NCI-H446 (cell line): ENCODE measurements around the gene RALGAPA2.
"Not testable (repeated sequence)": the region's sequence is repeated elsewhere in the genome, so short reads cannot be mapped to it uniquely, and the experiment has no call there.

Experiments used
- DNase-seq, 2 experiments: peaks; one replicate each; lab custom pipeline; 2025; lab: John Stamatoyannopoulos, UW

Gene RALGAPA2

DNA sequence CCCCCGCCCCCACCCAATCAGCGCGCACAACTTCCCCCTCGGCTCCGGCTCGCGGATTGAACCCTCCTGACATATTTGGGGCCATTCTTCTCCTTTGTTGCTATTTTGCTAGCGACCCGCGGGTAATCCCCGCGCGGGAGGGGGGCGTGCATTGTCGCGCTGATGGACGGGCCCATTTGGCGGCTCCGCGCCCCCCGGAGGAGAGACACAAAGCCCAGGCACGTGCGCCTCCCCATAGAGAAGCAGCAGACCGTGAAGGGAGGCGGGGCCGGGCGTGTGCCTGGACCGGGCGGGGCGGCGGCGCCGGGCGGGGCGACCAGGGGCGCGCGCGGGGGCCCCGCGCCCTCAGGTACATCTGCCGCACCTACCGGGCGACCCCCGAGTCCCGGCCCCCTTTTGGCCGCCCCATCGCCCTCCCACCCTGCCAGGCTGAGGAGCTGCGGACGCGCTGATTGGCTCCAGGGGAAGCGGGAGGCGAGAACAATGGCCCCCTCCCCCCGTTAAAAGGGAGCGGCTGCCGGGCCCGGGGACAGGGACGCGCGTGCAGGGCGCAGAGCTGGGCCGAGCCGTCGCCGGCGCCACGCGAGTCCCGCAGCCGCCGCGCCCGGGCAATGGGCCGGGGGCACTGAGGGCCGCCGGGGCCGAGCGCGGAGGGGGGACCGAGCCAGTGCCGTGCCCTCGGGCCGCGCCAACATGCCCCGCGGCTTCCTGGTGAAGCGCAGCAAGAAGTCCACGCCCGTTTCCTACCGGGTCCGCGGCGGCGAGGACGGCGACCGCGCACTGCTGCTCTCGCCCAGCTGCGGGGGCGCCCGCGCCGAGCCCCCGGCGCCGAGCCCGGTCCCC is 344.6 kb downstream of the RALGAPA2 start, which contains the start of gene INSM1:
INSM1 (plus strand) TSS at position 530 of the 843 bp plus-strand sequence; CDS start at position 694, 164 bp downstream.
- DNase-seq, result peak; percentile 94 to 98

DNA sequence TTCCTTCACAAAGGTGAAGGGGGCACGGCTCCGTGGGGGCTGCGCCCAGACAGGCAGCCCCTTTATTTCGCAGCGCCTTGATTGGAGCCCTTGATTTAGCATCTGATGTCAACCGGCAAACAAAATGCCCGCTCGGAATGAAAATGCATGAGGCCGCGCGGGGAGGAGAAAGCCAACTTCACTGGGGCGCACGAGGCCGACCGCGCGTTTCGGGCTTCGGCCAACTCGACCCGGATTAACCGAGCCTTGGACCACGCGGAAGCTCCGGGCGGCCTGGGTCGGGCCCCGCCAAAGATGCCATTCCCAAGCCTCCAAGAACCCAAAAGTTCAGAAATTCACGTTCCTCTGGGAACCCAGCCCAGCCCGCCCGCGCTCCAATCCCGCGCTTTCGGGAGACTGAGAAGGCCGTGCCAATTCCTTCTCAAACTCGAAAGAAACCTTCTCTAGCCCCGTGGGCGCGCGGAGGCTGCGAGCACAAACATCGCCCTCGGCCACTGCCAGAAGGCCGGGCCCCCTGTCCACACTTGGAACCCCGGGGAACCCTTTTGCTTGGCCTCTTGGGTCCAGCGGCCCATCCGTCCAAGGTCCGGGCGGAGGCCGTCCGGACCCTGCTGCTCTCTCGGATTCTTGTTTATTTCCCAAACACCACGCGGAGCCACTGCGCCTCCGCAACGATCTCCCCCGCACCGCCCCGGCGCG is 345.4 kb downstream of the RALGAPA2 start:
- DNase-seq, result peak; percentile 79 to 80

DNA sequence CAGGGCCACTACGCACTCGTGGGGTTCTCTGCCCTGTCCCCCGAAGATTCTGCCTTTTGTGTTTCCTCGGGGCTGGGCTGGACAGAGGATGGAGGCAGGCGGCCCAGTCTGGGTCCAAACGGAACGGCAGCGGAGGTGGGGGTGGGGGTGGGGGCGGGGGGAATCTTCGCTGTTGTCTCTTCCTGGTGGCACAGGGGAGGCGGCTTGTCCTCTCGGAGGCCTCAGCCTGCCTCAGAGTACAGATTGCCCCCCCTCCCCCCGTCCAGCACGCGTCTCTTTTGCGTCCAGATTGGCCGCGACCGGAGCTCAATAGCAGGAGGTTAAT is 345.9 kb downstream of the RALGAPA2 start:
- DNase-seq, result peak in 1 of 2 experiments; percentile 76

DNA sequence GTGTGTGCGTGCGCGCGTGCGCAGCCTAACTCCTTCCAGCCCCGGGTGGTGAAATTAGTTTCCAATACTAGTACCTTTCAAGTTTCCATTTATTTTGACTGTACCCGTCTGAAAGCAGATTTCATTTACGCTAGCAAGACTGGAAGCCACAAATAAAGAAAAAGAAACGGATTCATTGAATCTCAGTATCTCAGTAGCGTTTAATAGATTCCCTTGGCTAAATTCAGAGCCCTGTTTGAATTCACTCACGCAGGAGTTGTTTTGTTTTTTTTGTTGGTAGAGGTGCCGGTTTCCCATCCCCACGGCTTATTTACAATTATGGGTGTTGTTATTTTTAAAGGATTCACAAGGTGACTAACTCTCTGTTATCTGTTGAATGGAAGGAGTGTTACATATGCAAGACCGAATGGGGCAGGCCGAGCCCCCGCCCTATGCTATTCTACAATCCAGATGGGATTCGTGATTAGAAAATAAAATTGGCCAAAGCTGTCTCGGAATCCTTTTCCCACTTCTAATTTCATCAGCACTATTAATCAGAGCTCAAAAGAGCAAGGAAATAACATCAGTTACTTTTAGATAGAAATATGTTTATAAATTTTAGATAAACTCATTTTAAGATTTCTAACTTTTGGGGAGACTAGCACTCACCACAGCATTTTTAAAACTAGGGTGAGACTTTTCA is 346.8 kb downstream of the RALGAPA2 start:
- peak in 1 of 2 experiments; percentile 57 for DNase-seq

DNA sequence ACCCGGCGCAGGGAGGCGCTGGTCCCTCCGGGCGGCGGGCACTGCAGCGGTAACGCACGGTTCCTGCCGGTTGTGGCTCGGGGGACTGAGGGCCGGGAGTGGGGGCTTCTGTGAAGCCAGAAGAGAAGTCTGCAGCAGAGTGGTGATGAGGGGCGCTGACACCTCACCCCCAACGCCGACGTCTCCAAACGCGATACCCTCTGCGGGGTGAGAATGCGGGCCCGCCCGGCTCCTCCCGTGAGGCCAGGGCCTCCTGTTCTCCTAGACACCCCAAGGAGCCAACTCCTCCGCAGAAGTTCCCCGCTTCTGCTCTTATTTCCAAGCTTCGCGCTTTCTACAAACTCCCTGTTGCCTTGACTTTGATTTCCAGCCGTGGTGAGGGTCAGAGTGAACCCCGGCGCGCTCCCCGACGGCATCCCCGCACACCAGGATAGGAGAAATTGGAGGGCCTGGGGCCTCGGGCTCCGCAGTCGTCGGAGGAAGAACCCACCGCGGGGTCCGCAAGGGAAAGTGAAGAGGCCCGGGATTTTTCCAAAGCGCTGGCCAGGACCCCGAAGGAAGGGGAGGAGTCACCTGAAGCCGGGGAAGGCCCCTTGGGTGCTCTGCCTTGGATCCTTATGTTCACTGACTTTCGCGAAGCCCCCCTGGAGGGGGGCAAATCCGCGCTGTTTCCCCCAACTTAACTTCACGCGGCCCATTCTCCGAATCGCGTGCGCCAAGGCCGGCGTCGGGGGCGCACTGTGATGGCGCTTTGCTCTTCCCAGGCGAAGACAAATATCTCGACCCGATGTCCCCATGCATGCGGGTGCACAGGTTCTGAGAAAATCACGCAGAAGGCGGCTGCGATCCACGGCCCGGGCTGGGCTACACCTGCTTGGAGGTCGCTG is 347.6 kb downstream of the RALGAPA2 start:
- peak in 1 of 2 experiments; percentile 57 for DNase-seq

DNA sequence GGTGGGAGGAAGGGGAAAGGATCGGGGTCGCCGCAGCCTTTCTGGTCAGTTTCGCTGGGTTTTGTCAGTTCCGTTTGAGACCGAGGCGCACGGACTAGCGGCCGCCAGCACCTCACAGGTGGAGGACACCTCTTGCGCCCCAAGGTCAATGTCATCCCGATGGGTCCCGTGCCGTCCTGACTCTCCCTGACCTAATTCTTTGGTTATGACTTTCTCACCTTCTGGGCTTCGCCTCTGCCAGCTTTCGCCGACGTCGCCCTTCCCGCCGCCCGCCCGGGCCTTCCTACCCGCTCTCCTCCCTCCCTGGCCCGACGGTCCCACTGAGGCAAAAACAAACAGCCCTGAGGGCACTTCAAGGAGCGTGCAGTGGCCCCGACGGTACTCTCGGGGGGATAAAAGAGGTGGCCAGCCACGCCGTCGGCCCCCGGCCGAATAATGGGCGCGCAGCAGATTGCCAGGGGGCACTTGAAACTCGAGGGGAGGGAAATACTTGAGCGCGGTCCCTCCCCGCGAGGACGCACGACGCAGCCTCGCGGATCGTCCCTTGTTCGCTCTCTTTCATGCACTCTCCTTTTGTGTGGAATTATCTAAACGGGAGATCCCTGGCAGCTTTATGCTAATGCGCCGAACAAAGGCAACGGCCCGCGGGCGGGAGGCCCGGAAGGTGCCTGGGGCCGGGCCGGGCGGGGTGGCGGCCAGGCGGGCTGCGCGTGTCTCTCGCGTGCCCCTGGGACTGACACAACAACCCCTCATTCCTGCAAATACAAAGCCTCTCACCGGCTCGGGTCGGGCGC is 348.4 kb downstream of the RALGAPA2 start:
- DNase-seq, result peak in 1 of 2 experiments; percentile 53

DNA sequence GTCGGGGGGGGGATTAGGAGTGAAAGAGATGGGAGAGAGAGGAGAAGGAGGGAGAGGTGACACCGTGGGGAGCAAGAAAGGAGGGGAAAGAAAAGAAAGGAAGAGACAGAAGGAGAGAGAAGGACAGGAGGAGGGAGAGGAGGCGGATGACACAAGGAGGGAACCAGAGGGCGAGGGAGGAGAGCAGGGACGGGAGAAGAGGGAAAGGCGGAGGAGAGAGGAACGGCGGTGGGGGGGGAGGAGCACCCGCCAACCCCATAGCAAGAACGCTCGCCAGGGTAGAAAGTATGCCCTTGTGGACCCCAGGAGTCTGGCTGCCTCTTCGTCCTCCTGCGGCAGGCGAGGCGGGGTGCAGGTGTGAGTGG is 349.0 kb downstream of the RALGAPA2 start:
- DNase-seq, result peak; percentile 42 to 62

DNA sequence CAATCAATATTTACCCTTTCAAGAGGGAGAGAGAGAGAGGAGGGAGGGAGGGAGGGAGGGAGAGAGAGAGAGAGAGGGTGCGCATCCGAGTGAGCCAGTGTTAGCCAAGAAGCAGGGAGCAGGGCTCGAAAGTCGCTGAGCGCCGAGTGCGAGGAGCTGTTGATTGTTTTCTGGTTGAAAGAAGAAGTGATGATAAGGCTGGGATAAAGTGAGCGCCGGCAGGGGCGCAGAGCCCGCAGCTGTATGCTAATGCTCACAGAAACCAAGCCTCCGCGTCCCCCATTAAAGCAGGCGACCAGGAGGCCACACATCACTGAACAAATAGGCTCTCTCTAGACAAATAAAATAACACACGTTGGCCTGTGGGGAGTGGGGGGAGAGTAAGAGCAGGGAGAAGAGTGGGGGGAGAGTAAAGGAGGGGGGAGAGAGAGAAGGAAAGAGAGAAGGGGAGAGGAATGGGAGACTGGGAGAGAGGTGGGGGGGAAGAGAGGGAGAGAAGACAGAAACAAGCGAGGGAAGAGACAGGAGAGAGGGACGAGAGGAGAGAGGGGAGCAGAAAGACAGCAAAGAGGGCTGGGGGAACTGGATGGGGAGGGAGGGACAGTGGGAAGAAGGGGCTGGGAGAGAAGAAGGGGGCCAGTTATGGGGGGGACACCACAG is 349.5 kb downstream of the RALGAPA2 start:
- DNase-seq, result peak; percentile 75 to 76

DNA sequence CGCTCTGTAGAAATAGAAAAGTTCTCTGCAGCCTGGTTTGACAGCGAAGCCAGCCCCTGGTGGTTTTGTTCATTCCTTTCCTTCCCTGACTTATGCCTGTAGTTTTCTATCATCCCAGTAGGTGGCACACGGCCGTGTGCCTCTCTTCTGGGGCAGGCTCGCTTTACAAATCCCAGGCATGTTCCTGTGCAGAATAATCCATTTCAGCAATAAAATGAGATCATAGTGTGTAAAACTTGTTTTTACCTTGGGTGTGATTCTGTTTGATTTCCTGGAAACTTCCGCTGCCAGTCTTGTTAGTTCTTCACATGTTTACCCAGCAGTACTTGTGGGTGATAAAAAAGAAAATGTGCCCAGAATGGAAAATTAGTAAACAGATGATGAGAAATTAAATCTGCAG is 352.0 kb downstream of the RALGAPA2 start:
- peak; percentile 66 to 80 for DNase-seq

DNA sequence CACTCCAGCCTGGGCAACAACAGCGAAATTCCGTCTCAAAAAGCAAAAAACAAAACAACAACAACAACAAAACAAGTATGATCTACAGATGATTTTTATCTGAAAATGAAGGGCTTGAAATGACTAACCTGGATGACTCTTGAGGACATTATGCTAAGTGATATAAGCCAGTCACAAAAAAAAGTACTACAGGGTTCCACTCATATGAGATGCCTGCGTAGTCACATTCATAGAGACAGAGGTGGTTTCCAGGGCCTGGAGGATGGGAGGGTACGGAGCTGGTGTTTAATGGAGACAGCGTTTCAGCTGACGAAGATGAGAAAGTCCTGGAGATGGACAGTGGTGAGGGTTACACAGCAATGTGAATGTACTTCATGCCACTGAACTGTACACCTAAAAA is 352.8 kb downstream of the RALGAPA2 start:
- no peak for DNase-seq

DNA sequence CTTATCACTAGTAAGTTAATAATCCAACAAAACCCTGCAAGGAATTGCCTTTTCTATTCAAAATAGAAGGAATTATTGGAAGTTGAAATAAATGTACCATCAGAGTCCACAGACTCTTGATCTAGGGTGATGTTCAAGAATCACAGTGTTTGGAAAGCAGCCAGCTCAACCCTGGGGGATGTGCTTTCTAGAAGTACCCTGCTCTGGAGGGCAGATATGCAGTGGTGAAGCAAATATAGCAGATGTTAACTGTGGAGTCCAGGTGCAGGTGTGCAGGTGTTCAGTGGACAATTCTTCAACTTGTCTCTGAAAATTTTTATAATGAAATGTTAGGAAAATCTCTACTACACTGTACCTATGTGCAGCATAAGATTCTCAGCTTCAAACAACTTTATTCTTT is 353.6 kb downstream of the RALGAPA2 start:
- DNase-seq, result no peak

DNA sequence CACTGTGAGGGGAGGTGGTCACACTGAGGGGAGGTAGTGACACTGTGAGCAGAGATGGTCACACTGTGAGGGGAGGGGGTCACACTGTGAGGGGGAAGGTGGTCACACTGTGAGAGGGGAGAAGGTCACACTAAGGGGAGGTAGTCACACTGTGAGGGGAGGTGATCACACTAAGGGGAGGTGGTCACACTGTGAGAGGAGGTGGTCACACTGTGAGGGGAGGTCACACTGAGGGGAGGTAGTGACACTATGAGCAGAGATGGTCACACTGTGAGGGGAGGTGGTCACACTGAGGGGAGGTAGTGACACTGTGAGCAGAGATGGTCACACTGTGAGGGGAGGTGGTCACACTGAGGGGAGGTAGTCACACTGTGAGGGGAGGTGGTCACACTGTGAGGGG is 356.9 kb downstream of the RALGAPA2 start:
- DNase-seq, result not testable (repeated sequence)

DNA sequence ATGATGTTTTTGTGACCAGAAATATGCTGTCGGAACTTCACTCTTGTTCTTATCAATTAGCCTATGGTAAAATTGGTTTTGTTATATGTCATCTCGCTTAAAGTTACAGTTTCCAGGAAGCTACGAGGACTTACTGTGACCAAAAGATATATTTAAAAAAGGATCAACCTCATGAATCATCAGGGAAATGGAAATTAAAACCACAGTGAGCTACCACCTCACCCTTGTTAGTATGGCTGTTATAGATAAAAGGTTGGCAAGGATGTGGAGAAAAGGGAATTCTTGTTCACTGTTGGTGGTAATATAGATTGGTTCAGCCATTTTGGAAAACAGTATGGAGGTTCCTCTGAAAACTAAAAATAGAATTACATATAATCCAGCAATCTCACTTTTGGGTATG is 358.9 kb downstream of the RALGAPA2 start:
- DNase-seq, result no peak

DNA sequence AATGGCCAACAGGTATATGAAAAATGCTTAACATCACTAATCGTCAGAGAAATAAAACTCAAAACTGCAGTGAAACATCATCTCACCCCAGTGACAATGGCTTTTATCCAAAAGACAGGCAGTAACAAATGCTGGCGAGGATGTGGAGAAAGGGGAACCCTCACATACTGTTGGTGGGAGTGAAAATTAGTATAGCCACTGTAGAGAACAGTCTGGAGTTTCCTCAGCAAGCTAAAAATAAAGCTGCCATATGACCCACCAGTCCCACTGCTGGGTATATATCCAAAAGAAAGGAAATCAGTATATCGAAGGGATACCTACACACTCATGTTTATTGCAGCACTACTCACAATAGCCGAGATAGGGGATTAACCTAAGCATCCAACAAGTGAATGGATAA is 368.0 kb downstream of the RALGAPA2 start:
- no peak for DNase-seq

DNA sequence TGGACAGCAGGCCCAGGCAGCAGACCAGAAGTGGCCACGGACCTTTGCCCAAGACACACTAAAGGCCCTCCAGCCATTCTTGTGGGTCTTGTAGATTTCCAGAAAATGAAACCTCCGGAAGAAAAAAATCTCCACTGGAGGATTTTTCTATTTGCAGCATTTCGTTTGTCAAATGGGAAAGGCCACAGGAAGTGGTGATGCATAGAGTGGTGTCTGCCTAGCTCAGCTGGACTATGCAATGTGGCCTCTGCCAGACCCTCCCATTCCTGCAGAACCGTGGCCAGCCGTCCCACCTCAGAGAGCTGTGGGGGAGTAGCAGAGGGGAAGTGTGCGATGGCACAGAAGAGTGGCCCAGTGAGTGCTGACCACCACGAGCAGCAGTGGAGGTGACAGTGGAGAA is 368.5 kb downstream of the RALGAPA2 start:
- DNase-seq, result no peak
